HG03060 (cell line): ENCODE results near the gene DOK1.
"Not testable (repeated sequence)": the region's sequence is repeated elsewhere in the genome, so short reads cannot be mapped to it uniquely, and the experiment has no call there.

Experiments
- ATAC-seq: cut with Tn5 transposase; IDR thresholded peaks from one replicate; pipeline ENCODE4 v1.9.1; 2021; ENCODE audit warnings: low read depth, moderate number of reproducible peaks; ENCODE audit not compliant: unreplicated experiment

DOK1 gene

DNA sequence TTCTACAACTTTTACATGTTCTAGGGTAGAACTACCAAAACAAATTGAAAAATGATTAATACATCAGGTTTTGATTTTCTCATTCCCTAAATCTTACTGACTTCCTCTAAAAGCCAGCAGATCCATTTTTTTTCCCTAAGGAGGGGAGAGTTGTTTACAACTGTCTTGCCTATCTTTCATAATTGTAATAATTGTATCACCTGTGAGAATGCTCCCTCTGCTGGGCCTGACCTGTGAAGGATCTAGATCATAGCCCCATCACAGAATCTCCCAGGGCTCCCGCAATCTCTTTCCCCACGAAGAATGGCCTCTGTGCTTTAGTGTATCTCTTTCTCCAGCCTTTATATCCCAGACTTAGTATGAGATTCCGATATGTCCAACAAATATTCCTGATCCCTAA, 9.9 kb upstream of the DOK1 start:
- no peak for ATAC-seq

DNA sequence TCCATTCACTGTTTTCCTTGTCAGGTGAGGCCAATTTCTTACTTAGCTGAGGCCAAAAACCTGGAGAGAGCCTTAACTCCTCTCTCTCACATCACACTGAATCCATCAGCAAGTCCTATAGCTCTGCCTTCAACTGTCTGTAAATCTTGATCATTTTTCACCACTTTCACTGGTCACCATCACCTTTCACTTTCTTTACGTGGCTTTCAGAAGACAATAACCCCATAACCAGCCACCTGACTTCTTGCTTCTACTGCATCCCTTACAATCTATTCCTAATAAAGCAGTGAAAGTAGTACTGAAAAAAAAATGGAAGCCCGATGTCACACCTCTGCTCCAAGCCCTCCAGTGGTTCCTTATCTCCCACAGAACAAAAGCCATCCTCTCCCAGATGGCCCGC, 8.5 kb upstream of the DOK1 start:
- no peak for ATAC-seq

DNA sequence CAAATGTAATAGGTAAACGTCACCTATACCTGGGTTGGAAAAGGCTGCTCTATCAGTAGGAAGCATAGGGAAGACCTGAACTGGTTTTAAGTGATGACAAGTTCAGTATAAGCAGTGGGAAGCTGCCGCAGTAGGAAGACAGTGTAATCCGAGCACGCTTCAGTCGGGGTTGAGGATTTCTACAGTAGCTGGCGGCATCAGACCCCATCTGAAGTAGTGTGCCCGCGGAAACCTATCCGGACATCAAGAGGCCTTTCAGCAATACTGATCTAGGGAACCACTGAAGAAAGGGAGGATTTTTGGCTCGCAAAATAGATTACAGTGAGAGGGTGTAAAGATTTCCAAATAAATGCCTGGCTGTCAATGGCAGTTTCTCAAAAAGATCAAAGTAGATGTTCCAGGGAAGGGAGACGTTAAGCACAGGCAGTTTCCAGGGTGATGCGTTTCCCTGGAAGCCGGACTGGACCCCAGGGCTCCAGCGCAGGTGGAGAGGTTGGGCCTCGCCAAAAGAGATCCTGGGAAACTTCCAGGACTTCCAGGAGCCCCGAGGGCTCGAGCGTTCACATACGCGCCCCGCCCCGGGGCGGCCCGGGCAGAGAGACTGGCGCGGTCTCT, 6.1 kb upstream of the DOK1 start:
- ATAC-seq, result no peak

DNA sequence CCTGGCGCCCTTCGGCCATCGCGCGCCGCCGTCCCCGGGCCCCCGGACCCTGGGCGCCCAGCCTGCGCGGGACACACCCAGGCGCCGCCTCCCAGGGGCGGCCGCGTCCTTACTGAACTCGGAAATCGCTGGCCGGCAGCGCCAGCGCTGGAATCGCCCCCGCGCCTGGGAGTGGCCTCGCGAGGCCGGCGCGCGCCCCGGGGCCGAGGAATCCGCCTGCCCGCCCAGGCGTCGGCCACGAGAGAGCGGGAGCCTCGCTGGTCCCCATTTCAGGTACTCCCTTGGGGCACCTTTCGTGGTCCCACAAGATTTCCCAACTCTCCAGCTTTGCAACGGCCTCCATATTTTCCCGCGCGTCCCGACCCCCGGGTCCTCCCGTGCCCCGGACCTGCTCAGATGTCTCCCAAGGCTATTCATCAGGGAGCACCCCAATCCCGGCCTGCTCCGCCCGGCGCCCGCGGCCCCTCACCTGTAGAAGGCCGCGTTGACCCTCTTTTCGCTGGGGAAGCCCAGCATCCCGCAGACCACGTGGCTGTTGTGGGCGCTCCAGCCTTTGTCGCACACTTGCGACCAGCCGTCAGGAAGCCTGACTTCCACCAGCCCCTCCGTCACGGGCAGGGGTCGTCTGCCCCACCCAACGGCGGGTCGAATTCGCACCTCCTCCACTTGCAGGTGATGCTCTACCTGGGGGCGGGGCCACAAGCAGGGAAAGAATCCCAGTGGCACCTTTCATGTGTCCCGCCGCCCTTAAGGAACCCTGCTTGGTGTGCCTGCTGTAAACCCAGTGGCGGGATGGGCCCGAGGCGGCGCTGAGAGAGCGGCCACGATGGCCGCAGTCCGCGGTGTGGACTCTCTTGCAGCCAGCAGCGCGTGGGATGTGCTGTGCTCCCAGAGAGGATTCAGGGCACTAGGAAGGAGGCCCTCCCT, 5.4 kb upstream of the DOK1 start:
- no peak for ATAC-seq

DNA sequence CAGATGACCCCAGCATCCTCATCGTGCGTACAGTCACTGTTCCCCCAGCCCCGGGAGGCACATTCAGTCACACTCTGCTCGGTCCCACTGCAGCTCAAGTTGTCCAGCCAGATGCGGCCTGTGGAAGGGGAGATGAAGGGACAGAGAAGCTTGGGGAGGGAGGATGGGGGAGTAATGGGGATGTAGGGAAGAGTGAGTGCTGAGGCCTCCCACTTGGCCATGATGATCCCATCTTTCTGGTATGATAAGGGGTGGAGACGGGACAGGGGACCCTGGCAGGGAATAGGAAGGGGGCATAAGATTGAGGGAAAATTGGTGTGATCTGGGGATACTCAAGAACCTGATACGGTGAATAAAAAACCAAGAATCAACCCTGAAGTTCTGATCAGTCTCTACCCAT, 4.3 kb upstream of the DOK1 start:
- ATAC-seq, result no peak

DNA sequence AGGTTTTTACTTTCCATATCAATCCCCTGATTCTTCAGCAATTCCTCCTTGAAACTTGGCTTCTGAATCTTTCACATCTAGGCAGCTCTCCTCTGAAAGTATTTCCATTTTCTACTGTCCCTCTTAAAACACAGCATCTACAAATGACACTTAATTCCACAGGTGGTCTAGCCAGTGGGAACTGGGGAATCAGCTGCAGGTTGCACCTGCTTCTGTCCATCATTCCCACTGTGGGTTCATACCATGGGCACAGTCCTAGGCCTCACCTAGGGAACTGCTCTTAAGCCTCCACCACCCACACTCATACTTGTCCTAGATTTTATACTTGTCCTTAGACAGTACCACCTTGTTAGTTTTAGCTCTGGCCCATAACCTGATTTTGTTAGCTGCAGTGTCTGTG, 3.0 kb upstream of the DOK1 start:
- no peak for ATAC-seq

DNA sequence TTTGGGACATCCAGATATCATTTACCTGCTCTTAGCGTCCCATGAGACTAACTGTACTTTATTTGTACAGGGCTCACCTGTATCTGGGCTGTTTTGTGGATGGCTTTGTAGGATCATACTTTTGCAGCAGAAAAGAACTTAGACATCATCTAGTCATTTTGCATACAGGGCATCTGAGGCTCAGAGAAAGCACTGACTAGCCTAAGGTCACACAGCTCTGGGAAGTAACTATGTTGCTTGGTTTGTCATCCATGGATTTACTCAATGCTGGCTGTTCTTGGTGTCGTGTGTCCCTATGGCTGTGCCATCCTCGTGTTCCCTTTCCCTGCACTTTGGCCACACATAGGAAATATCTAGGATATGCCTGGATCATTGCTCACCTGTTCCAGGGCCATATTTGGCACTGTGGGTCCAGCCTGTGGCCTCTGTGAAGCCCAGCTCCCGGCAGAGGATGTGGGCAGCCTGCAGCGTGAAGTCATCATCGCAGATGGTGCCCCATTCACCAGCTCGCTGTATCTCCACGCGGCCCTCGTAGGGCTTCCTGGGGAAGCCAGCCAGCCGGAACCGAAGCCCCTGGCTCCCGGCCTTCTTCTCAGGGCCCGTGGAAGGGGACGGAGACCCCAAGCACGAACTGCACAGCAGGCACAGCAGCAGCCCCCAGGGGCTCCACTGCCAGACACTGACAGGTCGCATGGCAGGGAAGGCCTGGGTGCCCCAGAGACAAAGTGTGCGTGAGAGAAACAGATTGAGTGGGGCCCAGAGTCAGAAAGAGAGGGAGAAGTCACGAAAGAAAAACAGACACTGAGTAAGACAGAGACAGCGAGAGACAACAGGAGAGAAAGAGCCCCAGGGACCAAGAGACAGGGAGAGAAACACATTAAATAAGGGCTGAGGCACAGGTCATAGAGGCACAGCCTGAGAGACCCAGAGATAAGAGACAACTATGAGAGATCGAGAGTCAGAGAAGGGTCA, 2.3 kb upstream of the DOK1 start:
- ATAC-seq, result no peak

DNA sequence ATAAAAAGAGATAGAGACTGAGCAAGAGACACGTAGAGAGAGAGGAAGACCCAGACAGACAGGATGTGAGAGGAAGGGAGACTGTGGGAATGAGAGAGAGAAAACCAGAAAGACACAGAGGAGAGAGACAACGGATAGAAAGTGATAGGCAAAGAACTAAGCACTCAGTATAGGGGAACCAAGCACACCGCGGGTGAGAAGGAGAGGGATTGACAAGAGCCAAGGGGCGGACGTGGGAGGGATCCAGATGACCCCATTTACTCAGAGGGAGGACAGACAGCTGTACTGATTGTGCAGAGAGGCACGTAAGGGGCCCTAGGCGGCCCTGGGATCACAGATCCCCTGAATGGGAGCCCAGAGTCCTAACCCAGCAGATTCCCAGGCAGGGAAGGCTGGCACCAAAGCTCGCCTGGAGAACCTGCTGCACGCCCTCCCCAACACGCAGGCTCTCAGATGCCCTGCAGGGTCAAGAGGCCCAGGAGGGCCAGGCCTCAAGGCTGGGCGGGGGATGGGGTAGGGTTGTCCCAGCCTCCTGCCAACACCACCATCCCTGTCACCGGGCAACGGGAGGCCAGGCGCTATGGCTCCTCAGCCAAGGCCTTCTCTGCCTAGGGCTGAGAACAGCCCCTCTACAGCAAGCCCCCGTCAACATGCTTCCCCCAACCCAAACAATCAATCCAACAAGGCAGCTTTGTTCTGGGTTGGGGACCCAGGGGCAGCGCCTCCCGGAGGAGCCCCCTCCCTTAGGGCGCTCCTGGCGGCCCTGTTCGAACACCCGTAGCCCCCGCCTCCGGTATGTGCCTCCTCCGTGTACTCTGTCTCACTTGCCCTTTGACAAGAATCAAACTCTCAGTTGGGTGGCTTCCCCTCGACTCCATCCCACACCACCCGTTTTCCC, 1.4 kb upstream of the DOK1 start:
- ATAC-seq, result no peak

DNA sequence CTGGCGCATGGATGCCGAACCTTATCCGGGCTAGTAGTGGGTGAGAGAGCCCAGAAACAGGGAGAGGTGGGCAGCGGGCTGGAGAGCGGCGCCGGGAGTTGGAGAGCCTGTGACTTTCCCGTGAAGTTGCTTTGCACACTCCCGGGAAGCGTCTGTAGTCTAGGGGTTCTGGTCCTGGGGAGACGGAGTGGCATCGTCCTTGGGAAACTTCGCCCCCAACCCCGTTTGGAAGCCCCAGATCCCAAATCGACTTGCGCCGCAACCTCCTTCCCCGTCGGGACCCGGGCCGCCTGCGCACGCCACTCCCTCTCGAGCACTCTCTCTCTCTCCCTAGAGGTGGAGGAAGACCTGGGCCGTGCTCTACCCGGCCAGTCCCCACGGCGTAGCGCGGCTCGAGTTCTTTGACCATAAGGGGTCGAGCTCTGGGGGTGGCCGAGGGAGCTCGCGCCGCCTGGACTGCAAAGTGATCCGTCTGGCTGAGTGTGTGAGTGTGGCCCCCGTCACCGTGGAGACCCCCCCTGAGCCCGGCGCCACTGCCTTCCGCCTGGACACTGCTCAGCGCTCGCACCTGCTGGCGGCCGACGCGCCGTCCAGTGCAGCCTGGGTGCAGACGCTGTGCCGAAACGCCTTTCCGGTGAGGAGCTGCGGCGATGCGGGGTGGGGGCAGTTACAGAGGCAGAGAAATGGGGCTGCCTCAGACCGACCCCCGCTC, 456 bp downstream of the DOK1 start:
- no peak for ATAC-seq

DNA sequence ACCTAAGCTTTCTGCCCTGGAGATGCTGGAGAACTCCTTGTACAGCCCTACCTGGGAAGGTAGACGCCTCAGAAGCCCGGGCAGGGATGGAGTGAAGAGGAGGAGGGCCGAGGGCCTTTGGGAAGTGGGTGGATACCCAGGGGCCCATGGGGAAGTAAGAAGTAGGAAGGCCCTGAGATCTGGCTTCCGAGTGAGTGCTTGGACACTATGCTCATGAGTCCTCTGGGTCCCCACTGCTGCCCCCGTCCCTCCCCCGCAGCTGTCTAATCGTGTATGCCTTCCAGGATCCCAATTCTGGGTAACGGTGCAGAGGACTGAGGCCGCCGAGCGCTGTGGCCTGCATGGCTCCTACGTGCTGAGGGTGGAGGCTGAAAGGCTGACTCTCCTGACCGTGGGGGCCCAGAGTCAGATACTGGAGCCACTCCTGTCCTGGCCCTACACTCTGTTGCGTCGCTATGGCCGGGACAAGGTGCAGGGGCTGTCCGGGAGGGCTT, 1.1 kb downstream of the DOK1 start:
- ATAC-seq, result no peak

DNA sequence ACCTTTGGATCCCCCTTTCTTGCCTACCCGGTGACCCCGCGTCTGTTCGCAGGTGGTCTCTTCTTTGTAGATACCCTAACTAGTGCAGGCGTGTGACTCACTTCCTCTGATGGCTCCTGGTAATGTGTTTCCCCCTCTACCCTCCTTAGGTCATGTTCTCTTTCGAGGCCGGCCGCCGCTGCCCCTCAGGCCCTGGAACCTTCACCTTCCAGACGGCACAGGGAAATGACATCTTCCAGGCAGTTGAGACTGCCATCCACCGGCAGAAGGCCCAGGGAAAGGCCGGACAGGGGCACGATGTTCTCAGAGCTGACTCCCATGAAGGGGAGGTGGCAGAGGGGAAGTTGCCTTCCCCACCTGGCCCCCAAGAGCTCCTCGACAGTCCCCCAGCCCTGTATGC, 1.6 kb downstream of the DOK1 start:
- ATAC-seq, result no peak

DNA sequence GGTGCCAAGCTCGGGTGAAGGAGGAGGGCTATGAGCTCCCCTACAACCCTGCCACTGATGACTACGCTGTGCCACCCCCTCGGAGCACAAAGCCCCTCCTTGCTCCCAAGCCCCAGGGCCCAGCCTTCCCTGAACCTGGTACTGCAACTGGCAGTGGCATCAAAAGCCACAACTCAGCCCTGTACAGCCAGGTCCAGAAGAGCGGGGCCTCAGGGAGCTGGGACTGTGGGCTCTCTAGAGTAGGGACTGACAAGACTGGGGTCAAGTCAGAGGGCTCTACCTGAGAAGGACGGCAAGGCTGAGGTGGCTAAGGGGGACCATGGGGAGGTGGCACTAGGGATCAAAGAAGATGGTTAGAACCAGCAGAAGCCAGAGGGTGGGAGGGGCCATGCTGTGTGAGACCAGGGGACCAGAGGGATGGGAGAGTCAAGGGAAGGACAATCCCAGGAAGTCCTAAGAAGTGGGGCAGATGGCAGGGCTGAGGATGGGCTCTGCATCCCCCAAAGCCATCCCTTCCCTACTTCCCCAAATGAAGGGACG, 2.4 kb downstream of the DOK1 start:
- ATAC-seq, result no peak

DNA sequence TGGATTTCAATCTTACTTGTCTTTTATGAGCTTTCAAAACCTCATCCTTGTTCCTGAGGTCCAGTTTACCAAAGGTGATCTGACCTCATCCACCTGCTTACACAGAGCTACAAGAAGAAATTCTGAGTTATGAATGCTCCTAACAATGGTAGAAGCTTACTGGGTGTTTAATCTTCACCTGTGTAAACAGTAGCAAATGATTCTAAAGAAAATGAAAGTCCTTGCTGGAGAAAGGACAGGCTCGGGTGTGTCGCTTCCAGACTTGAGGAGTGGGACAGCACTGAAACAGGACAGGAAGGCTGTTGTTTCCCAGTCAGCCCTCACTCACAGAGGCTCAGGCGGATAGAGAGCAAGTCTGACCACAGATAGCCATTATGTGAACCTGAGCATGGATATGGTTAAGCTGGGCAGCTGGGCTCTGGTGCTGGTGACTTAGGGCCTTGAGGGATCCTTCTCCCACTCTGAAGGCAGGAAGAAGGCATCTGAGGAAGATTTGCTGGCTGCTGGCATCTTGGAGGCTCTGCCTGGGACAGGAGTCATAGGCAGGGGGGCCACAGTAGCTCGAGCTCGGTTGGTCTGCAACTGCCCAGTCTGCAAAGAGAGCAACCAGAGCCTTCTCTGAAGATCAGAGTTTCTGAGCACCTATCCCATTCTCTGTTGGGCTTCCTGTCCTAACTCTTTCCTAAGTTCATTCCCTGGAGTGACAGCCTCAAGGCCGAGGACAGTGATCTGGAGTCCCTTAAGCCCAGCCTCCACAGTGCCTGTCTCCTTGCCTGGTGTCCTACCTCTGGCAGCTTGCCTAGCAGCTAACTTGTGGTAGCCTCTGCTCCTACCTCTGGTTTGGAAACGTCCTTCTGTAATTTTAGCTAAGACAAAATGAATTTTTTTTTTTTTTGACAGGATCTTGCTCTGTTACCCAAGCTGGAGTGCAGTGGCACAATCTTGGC, 4.0 kb downstream of the DOK1 start:
- ATAC-seq, result no peak

DNA sequence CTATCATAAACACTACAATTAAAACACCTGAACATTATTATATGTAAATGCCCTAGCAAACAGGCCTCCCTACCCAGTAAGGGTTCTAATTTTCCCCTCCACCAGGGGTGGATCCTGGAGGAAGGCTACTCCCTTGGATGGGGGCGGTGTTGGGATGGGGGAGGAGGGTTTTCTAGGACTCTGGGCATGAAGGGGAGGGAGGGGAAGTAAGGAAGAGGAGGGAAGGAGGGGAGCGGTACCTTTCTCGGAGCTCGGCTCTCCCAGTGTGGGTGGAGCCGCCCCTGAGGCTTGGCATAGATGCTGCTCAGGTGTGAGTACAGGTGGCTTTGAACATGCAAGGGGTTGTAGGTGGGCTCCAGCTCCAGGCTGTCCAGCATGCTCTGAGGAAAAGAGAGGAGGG, 5.4 kb downstream of the DOK1 start:
- no peak for ATAC-seq

DNA sequence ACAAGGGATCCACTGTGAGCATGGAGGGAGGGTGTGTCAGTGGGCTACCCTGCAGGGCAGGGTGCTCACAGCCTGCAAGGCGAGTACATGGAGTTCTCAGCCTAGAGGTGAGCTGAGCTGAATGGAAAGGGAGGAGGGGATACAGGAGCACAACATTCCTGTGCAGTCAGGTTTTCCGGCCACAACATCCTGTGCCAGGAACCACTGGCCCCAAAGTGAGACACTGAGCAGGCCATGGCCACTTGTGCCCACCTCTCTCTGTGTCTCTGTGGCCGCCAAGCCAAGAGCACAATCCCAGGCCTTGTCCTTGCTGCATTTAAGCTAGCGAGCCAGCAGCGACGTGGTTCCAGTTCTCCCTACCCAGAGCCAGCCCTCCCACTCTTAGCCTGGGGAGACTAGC, 6.1 kb downstream of the DOK1 start:
- ATAC-seq, result no peak

DNA sequence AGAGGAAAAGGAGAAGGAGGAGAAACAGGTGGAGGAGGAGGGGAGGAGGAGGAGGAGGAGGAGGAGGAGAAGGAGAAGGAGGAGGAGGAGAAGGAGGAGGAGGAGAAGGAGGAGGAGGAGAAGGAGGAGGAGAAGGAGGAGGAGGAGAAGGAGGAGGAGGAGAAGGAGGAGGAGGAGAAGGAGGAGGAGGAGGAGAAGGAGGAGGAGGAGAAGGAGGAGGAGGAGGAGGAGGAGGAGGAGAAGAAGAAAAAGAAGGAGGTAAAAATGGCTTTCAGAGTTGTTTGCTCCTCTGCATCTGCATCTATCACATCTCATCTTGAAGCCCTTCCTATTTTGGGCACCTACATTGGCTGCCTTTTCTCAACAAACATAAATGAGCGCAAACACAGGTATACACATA, 6.5 kb downstream of the DOK1 start:
- not testable (repeated sequence) for ATAC-seq

DNA sequence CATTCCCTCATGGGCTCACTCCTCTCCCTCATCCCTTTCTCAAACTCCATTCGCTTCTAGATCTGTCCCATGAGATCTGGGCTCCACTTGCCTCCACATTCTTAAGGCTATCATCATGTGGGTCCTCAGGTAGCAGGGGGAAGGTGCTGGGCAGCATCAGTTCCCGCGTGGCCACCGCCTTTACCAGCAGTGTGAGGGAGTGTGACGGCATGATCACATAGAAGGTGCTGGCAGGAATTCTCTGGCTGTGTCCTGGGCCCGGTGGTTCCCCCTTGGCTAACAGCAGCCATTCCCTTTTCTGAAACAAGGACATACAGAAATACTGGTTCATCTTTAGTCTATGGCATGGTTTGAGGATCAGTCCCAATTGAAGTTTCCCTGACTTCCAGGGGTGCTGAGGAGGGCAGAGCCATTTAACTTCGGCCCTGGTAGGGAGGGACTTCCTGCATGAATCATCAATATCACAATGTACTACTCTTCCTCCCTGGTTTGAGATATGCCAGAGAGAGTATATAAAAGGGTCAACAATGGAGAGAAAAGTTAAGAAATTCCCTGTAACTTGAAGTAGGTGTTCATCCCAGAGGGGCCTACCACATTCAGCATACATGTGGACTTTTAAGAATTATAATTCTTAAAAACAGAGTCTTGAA, 7.7 kb downstream of the DOK1 start:
- ATAC-seq, result no peak
